ENCODE measurements around the gene NDUFA8.

NDUFA8 gene

DNA sequence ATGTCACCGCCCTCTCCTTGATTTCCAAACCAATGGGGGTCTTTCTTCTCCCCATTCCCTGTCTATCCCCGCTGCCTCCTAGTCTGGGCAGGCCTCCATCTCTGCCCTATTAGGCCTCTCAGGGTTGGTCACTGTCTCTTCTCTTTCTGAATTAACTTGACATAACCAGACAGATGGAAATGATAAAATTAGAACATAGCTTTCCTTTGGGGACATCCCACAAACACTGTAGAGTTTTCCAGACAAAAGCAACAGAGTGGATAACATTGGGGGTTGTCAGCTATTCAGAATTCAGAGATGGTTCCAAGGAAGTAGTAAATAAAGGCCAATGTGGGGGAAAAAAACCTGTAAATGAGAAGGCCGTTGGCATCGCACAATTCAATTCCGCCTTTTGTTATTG, 44.5 kb upstream of the NDUFA8 start:
- no peak for DNase-seq (ENCODE audit: low read depth)
- TF ChIP-seq MYC (IDR thresholded peaks at IDR 0.05; ENCODE audit: low read depth, low read length) (no peak), POLR2A (IDR thresholded peaks at IDR 0.05; ENCODE audit: extremely low read depth, insufficient read length) (no peak)
- TF ChIP-seq, protein P1, sequence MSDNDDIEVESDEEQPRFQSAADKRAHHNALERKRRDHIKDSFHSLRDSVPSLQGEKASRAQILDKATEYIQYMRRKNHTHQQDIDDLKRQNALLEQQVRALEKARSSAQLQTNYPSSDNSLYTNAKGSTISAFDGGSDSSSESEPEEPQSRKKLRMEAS (IDR thresholded peaks at IDR 0.05; ENCODE audit: low read depth, low read length): no peak
- TF ChIP-seq, protein P2, sequence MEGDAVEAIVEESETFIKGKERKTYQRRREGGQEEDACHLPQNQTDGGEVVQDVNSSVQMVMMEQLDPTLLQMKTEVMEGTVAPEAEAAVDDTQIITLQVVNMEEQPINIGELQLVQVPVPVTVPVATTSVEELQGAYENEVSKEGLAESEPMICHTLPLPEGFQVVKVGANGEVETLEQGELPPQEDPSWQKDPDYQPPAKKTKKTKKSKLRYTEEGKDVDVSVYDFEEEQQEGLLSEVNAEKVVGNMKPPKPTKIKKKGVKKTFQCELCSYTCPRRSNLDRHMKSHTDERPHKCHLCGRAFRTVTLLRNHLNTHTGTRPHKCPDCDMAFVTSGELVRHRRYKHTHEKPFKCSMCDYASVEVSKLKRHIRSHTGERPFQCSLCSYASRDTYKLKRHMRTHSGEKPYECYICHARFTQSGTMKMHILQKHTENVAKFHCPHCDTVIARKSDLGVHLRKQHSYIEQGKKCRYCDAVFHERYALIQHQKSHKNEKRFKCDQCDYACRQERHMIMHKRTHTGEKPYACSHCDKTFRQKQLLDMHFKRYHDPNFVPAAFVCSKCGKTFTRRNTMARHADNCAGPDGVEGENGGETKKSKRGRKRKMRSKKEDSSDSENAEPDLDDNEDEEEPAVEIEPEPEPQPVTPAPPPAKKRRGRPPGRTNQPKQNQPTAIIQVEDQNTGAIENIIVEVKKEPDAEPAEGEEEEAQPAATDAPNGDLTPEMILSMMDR (IDR thresholded peaks at IDR 0.05; ENCODE audit: low read depth, low read length): no peak
- no peak overlapping the region for H3K4me3 ChIP-seq (ENCODE audit: low read depth, low read length)

DNA sequence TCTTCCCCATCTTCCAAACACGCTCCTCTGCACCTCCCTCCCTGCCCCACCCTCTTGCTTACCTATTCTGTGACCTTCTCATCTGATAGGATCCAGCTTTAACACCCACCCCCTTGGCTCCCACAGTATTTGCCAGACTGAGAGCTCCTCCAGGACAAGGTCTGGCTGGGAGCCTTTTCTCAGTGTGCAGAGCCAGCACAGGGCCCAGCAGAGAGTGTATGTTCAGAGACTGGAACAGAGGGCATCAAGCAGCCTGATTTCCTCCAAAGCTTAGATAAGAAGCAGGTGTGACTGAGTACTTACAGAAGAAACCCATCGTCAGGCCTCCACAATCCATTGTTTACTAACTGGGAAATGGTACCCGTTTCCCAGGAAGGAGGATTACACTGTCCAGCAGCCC, 42.5 kb upstream of the NDUFA8 start:
- DNase-seq (ENCODE audit: low read depth): no peak

DNA sequence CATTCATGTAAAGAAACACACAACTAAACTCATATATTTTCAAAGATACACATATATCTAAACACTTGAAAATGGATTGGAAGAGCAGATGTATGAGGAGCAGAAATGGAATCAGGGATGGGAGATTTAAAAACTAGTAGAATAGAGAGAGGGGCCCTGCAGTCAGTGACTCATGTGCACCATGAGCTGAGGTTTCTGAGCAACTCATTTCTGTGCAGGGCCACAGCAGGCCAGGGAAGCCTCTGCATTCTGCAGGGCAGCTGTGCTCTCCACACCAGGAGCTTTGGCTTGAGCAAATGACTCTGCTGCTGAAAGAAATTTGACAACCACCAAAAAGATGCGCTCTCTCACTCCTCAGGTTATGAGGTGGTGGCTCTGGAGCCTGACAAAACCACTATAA, 42.1 kb upstream of the NDUFA8 start:
- no peak overlapping the region for H3K4me3 ChIP-seq (ENCODE audit: low read depth, low read length)
- TF ChIP-seq, protein P1 (IDR thresholded peaks at IDR 0.05; ENCODE audit: low read depth, low read length): no peak
- TF ChIP-seq, protein P2 (IDR thresholded peaks at IDR 0.05; ENCODE audit: low read depth, low read length): no peak
- TF ChIP-seq POLR2A (IDR thresholded peaks at IDR 0.05; ENCODE audit: extremely low read depth, insufficient read length) (no peak), MYC (IDR thresholded peaks at IDR 0.05; ENCODE audit: low read depth, low read length) (no peak)
- DNase-seq (ENCODE audit: low read depth): no peak

More for the DNA sequence above, 42.5 kb upstream of the NDUFA8 start:
- no peak overlapping the region for H3K4me3 ChIP-seq (ENCODE audit: low read depth, low read length)
- TF ChIP-seq, protein P2 (IDR thresholded peaks at IDR 0.05; ENCODE audit: low read depth, low read length): no peak
- TF ChIP-seq POLR2A (IDR thresholded peaks at IDR 0.05; ENCODE audit: extremely low read depth, insufficient read length) (no peak), MYC (IDR thresholded peaks at IDR 0.05; ENCODE audit: low read depth, low read length) (no peak)
- TF ChIP-seq, protein P1 (IDR thresholded peaks at IDR 0.05; ENCODE audit: low read depth, low read length): no peak

DNA sequence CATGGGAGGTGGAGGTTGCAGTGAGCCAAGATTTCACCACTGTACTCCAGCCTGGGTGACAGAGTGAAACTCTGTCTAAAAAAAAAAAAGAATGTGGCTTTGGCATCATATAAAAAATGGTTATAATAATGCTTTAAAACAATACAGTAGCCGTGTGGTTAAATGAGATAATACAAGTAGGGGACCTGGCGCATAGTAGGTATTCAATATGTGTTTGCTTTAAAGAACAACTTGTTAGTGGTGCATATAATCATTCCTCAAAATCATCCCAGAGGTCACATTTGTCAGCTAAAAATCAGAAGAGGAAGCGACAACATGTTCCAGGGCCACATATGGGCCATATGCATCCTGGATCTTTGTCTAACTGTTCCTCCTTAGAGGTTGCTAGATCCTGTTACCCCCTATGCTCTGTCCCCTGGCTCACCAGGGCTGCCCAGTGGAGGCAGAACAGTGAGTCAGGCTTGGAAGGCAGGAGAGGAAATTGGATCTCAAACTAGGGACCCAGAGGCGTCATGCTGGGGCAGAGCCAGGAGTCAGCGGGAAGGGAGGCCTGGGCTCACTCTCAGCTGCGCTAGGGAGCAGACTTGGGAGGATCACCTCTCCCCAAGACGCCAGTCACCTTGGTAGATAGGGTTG, 41.5 kb upstream of the NDUFA8 start:
- TF ChIP-seq MYC (IDR thresholded peaks at IDR 0.05; ENCODE audit: low read depth, low read length): no peak
- no peak for TF ChIP-seq POLR2A (IDR thresholded peaks at IDR 0.05; ENCODE audit: extremely low read depth, insufficient read length)
- TF ChIP-seq, protein P2 (IDR thresholded peaks at IDR 0.05; ENCODE audit: low read depth, low read length): no peak
- TF ChIP-seq, protein P1 (IDR thresholded peaks at IDR 0.05; ENCODE audit: low read depth, low read length): no peak
- no peak overlapping the region for H3K4me3 ChIP-seq (ENCODE audit: low read depth, low read length)
- no peak for DNase-seq (ENCODE audit: low read depth)

DNA sequence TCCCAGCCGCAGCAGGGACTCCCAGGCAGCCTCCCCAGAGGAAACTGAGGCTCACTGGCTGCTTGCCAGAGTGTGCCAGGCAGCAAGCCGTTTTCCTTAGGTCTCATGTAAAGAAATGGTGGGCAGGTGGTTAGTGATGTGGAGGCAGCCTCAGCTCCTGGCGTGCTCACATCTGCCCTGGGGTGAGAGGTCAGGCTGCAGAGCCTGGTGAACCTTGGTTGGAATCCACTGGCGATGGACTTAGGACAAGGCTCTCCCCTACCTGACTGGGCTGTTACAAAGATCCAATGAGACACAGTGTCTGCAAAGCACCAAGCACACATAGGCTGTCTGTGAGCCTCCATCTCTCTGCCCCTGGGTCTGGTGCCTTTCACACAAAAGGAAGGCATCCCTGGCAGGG, 38.3 kb upstream of the NDUFA8 start:
- no peak for DNase-seq (ENCODE audit: low read depth)
- TF ChIP-seq MYC (IDR thresholded peaks at IDR 0.05; ENCODE audit: low read depth, low read length) (no peak), POLR2A (IDR thresholded peaks at IDR 0.05; ENCODE audit: extremely low read depth, insufficient read length) (no peak)
- TF ChIP-seq, protein P1 (IDR thresholded peaks at IDR 0.05; ENCODE audit: low read depth, low read length): no peak
- TF ChIP-seq, protein P2 (IDR thresholded peaks at IDR 0.05; ENCODE audit: low read depth, low read length): no peak
- no peak overlapping the region for H3K4me3 ChIP-seq (ENCODE audit: low read depth, low read length)
